Nucleus accumbens (tissue), 56 donors: ENCODE measurements around the gene ZNF366.

Experiments used
- DNase-seq, 56 donors: peaks; one replicate each; lab custom pipeline; 2025; lab: John Stamatoyannopoulos, UW

Gene ZNF366

GRCh38 chr5:72468606-72469005, 38.6 kb downstream of the ZNF366 start:
- DNase-seq, result no peak

- DNase-seq, result no peak
Observed at GRCh38 chr5:72468024-72468423, 39.2 kb downstream of the ZNF366 start.

- no peak for DNase-seq
Observed at GRCh38 chr5:72467461-72467860, 39.7 kb downstream of the ZNF366 start.

- peak in 4 of 56 donors; percentile 2 to 12 (median 9) for DNase-seq
Observed at GRCh38 chr5:72465601-72466563, 41.3 kb downstream of the ZNF366 start.

- no peak for DNase-seq
Observed at GRCh38 chr5:72465066-72465465, 42.1 kb downstream of the ZNF366 start.

GRCh38 chr5:72464071-72464470, 43.1 kb downstream of the ZNF366 start:
- DNase-seq, result no peak

- DNase-seq, result no peak
Observed at GRCh38 chr5:72463449-72464052, 43.7 kb downstream of the ZNF366 start.

- DNase-seq, result no peak
Observed at GRCh38 chr5:72460413-72460812, 46.8 kb downstream of the ZNF366 start.

- no peak for DNase-seq
Observed at GRCh38 chr5:72459913-72460312, 47.3 kb downstream of the ZNF366 start.

GRCh38 chr5:72459089-72459661, 48.0 kb downstream of the ZNF366 start:
- DNase-seq, result no peak

GRCh38 chr5:72458407-72458806, 48.8 kb downstream of the ZNF366 start:
- DNase-seq, result no peak

- no peak for DNase-seq
Observed at GRCh38 chr5:72457491-72457890, 49.7 kb downstream of the ZNF366 start.

GRCh38 chr5:72456391-72457074, 50.7 kb downstream of the ZNF366 start:
- no peak for DNase-seq

GRCh38 chr5:72455476-72455875, 51.7 kb downstream of the ZNF366 start:
- no peak for DNase-seq

- DNase-seq, result no peak
Observed at GRCh38 chr5:72454996-72455395, 52.2 kb downstream of the ZNF366 start.

GRCh38 chr5:72453246-72453775, 53.9 kb downstream of the ZNF366 start:
- DNase-seq, result no peak

GRCh38 chr5:72452515-72453245, 54.5 kb downstream of the ZNF366 start:
- DNase-seq, result peak in 2 of 56 donors; percentile 10 to 24

- DNase-seq, result peak in 1 of 56 donors; percentile 24
Observed at GRCh38 chr5:72451741-72452505, 55.3 kb downstream of the ZNF366 start.

GRCh38 chr5:72448368-72448767, 58.8 kb downstream of the ZNF366 start:
- no peak for DNase-seq
